ENCODE results near the gene CHST12. TPM values are rescaled to one million over a fixed set of nuclear protein-coding genes. Genes with fewer than 3 reads are reported as not detected.

Gene CHST12
- total RNA-seq, 2 experiments from 2014 or later: 64.6 to 65.1 TPM

- Mint-ChIP-seq H3K36me3 (ENCODE audit: low read depth) (peaks cover 59% of the 10 kb centered on the region), H3K4me3 (no peak overlapping the region), H3K27ac (no peak overlapping the region), H3K9me3 (peaks cover 6% of the 10 kb centered on the region), H3K4me1 (peaks cover 11% of the 10 kb centered on the region), H3K27me3 (no peaks in the 10 kb centered on the region)
- DNase-seq: no peak
- POLR2A ChIA-PET: interaction anchor here (1.4 kb wide), 1 partner anchor 30 kb away, joined by 3 read pairs; no protein-coding TSS in a partner anchor
- CTCF ChIA-PET: no interaction called here
These were observed 31.7 kb downstream of the CHST12 start for GRCh38 chr7:2435146-2435545.

- Mint-ChIP-seq H3K4me3 (no peak overlapping the region), H3K36me3 (ENCODE audit: low read depth) (peaks cover 53% of the 10 kb centered on the region), H3K27ac (no peak overlapping the region), H3K9me3 (no peaks in the 10 kb centered on the region), H3K27me3 (no peaks in the 10 kb centered on the region), H3K4me1 (peaks cover 3% of the 10 kb centered on the region)
- DNase-seq: no peak
- ChIA-PET POLR2A (interaction anchor here (1.4 kb wide), 1 partner anchor 31 kb away, joined by 3 read pairs; no protein-coding TSS in a partner anchor), CTCF (no interaction called here)
These were observed 33.1 kb downstream of the CHST12 start for GRCh38 chr7:2436341-2437104.

GRCh38 chr7:2437136-2437535, 33.7 kb downstream of the CHST12 start:
- no peaks in the 10 kb centered on the region for H3K9me3 Mint-ChIP-seq
- no peak overlapping the region for H3K4me3 Mint-ChIP-seq
- no peaks in the 10 kb centered on the region for H3K27me3 Mint-ChIP-seq
- H3K27ac Mint-ChIP-seq: no peak overlapping the region
- peaks cover 48% of the 10 kb centered on the region for H3K36me3 Mint-ChIP-seq (ENCODE audit: low read depth)
- POLR2A ChIA-PET: no interaction called here
- no peaks in the 10 kb centered on the region for H3K4me1 Mint-ChIP-seq
- CTCF ChIA-PET: no interaction called here
- DNase-seq: no peak

GRCh38 chr7:2437537-2438148, 34.2 kb downstream of the CHST12 start:
- no peaks in the 10 kb centered on the region for H3K4me1 Mint-ChIP-seq
- H3K27ac Mint-ChIP-seq: no peak overlapping the region
- H3K4me3 Mint-ChIP-seq: no peak overlapping the region
- ChIA-PET CTCF (no interaction called here), POLR2A (no interaction called here)
- no peaks in the 10 kb centered on the region for H3K27me3 Mint-ChIP-seq
- H3K36me3 Mint-ChIP-seq (ENCODE audit: low read depth): peaks cover 45% of the 10 kb centered on the region
- H3K9me3 Mint-ChIP-seq: no peaks in the 10 kb centered on the region
- no peak for DNase-seq

GRCh38 chr7:2438186-2438585, 34.8 kb downstream of the CHST12 start:
- H3K27ac Mint-ChIP-seq: no peak overlapping the region
- CTCF ChIA-PET: no interaction called here
- no peaks in the 10 kb centered on the region for H3K27me3 Mint-ChIP-seq

GRCh38 chr7:2438775-2439174, 35.4 kb downstream of the CHST12 start:
- H3K4me3 Mint-ChIP-seq: no peak overlapping the region
- H3K9me3 Mint-ChIP-seq: no peaks in the 10 kb centered on the region
- ChIA-PET CTCF (no interaction called here), POLR2A (no interaction called here)
- H3K27ac Mint-ChIP-seq: no peak overlapping the region
- H3K27me3 Mint-ChIP-seq: no peaks in the 10 kb centered on the region
- no peak for DNase-seq
- peaks cover 38% of the 10 kb centered on the region for H3K36me3 Mint-ChIP-seq (ENCODE audit: low read depth)
- no peaks in the 10 kb centered on the region for H3K4me1 Mint-ChIP-seq

More at GRCh38 chr7:2438186-2438585, 34.8 kb downstream of the CHST12 start:
- Mint-ChIP-seq H3K4me3 (no peak overlapping the region), H3K9me3 (no peaks in the 10 kb centered on the region), H3K4me1 (no peaks in the 10 kb centered on the region), H3K36me3 (ENCODE audit: low read depth) (peaks cover 44% of the 10 kb centered on the region)
- POLR2A ChIA-PET: no interaction called here
- no peak for DNase-seq

GRCh38 chr7:2440608-2441245, 37.3 kb downstream of the CHST12 start:
- Mint-ChIP-seq H3K9me3 (no peaks in the 10 kb centered on the region), H3K4me3 (no peak overlapping the region), H3K27ac (no peak overlapping the region), H3K36me3 (ENCODE audit: low read depth) (peaks cover 25% of the 10 kb centered on the region), H3K27me3 (no peaks in the 10 kb centered on the region), H3K4me1 (no peaks in the 10 kb centered on the region)
- ChIA-PET CTCF (interaction anchor here (0.8 to 0.9 kb wide), 2 partner anchors 168 to 176 kb away, joined by 3 read pairs; no protein-coding TSS in a partner anchor), POLR2A (no interaction called here)
- no peak for DNase-seq

- H3K9me3 Mint-ChIP-seq: no peaks in the 10 kb centered on the region
- no peak overlapping the region for H3K4me3 Mint-ChIP-seq
- H3K4me1 Mint-ChIP-seq: no peaks in the 10 kb centered on the region
- H3K36me3 Mint-ChIP-seq (ENCODE audit: low read depth): peaks cover 18% of the 10 kb centered on the region
- no peaks in the 10 kb centered on the region for H3K27me3 Mint-ChIP-seq
- ChIA-PET CTCF (interaction anchor here (0.8 kb wide), 1 partner anchor 175 kb away, joined by 3 read pairs; no protein-coding TSS in a partner anchor), POLR2A (no interaction called here)
- no peak overlapping the region for H3K27ac Mint-ChIP-seq
- DNase-seq: no peak
These were observed 38.1 kb downstream of the CHST12 start for GRCh38 chr7:2441430-2442058.

GRCh38 chr7:2443491-2443890, 40.1 kb downstream of the CHST12 start:
- Mint-ChIP-seq H3K27me3 (no peaks in the 10 kb centered on the region), H3K4me3 (no peak overlapping the region), H3K36me3 (ENCODE audit: low read depth) (peaks cover 8% of the 10 kb centered on the region), H3K27ac (no peak overlapping the region), H3K9me3 (no peaks in the 10 kb centered on the region), H3K4me1 (no peaks in the 10 kb centered on the region)
- no peak for DNase-seq
- ChIA-PET CTCF (no interaction called here), POLR2A (no interaction called here)

GRCh38 chr7:2444476-2444875, 41.1 kb downstream of the CHST12 start:
- Mint-ChIP-seq H3K27me3 (no peaks in the 10 kb centered on the region), H3K4me1 (no peaks in the 10 kb centered on the region), H3K27ac (no peak overlapping the region), H3K9me3 (no peaks in the 10 kb centered on the region), H3K4me3 (no peak overlapping the region), H3K36me3 (ENCODE audit: low read depth) (peaks cover 6% of the 10 kb centered on the region)
- no peak for DNase-seq
- ChIA-PET POLR2A (no interaction called here), CTCF (interaction anchor here (0.7 kb wide), 1 partner anchor 18 kb away, joined by 3 read pairs; no protein-coding TSS in a partner anchor)

GRCh38 chr7:2445047-2445446, 41.6 kb downstream of the CHST12 start:
- H3K27me3 Mint-ChIP-seq: no peaks in the 10 kb centered on the region
- DNase-seq: no peak
- no peaks in the 10 kb centered on the region for H3K4me1 Mint-ChIP-seq
- POLR2A ChIA-PET: no interaction called here
- no peaks in the 10 kb centered on the region for H3K9me3 Mint-ChIP-seq
- no peak overlapping the region for H3K27ac Mint-ChIP-seq
- no peak overlapping the region for H3K4me3 Mint-ChIP-seq
- CTCF ChIA-PET: interaction anchor here (0.7 to 1.0 kb wide), 2 partner anchors 19 to 25 kb away, joined by 3 read pairs; no protein-coding TSS in a partner anchor
- peaks cover 5% of the 10 kb centered on the region for H3K36me3 Mint-ChIP-seq (ENCODE audit: low read depth)

GRCh38 chr7:2445898-2446555, 42.6 kb downstream of the CHST12 start:
- H3K36me3 Mint-ChIP-seq (ENCODE audit: low read depth): no peaks in the 10 kb centered on the region
- H3K27ac Mint-ChIP-seq: no peak overlapping the region
- H3K4me1 Mint-ChIP-seq: no peaks in the 10 kb centered on the region
- DNase-seq: no peak
- no peaks in the 10 kb centered on the region for H3K9me3 Mint-ChIP-seq
- no peak overlapping the region for H3K4me3 Mint-ChIP-seq
- POLR2A ChIA-PET: no interaction called here
- CTCF ChIA-PET: interaction anchor here (1.0 kb wide), 1 partner anchor 24 kb away, joined by 3 read pairs; no protein-coding TSS in a partner anchor
- no peaks in the 10 kb centered on the region for H3K27me3 Mint-ChIP-seq

GRCh38 chr7:2446676-2447075, 43.3 kb downstream of the CHST12 start:
- no peak for DNase-seq
- CTCF ChIA-PET: no interaction called here
- Mint-ChIP-seq H3K27me3 (no peaks in the 10 kb centered on the region), H3K4me3 (no peak overlapping the region), H3K9me3 (no peaks in the 10 kb centered on the region), H3K27ac (no peak overlapping the region), H3K4me1 (peaks cover 2% of the 10 kb centered on the region), H3K36me3 (ENCODE audit: low read depth) (no peaks in the 10 kb centered on the region)
- POLR2A ChIA-PET: no interaction called here

All from activated CD4-positive, alpha-beta memory T cell treated with anti-CD3 and anti-CD28 coated beads, Interleukin-2, amount 10 ng/mL, durations not matched to agents 7 days and 5 days (primary cell).